Neuronal stem cell (in vitro differentiated cells): ENCODE measurements around the gene ABLIM1.
A peak's percentile ranks its signal among the peaks of the same experiment; 100 is the strongest.

Experiments used
- DNase-seq: peaks from one replicate; pipeline ENCODE4 v3.0.0-alpha.2; 2013; ENCODE audit warnings: low spot score
- H2AFZ ChIP-seq: one replicate; pipeline ENCODE4 v1.6.1; 2013; ENCODE audit warnings: mild to moderate bottlenecking, low read length, inconsistent platforms
- H2AK5ac ChIP-seq: 2 replicates; pipeline ENCODE4 v1.6.1; 2013; ENCODE audit warnings: low read depth, mild to moderate bottlenecking, inconsistent platforms, low read length, moderate library complexity, mixed read lengths
- H2BK120ac ChIP-seq: 2 replicates; pipeline ENCODE4 v1.6.1; 2013; ENCODE audit warnings: low read depth, mild to moderate bottlenecking, inconsistent platforms, low read length, moderate library complexity, mixed read lengths
- H2BK12ac ChIP-seq: one replicate; pipeline ENCODE4 v1.6.1; 2013; ENCODE audit warnings: low read length, inconsistent platforms
- H2BK15ac ChIP-seq: 2 replicates; pipeline ENCODE4 v1.6.1; 2013; ENCODE audit warnings: mild to moderate bottlenecking, low read length, inconsistent platforms, mixed read lengths
- H2BK5ac ChIP-seq: one replicate; pipeline ENCODE4 v1.6.1; 2013; ENCODE audit warnings: inconsistent platforms, mild to moderate bottlenecking, low read length, moderate library complexity
- H3K14ac ChIP-seq: one replicate; pipeline ENCODE4 v1.6.1; 2013; ENCODE audit warnings: low read length, inconsistent platforms
- H3K18ac ChIP-seq: 2 replicates; pipeline ENCODE4 v1.6.1; 2013; ENCODE audit warnings: low read length, inconsistent platforms
- H3K23ac ChIP-seq: 2 replicates; pipeline ENCODE4 v1.6.1; 2013; ENCODE audit warnings: low read depth, mild to moderate bottlenecking, mixed read lengths, low read length, inconsistent platforms; ENCODE audit not compliant: poor library complexity
- H3K27ac ChIP-seq: replicated peaks from 3 replicates; pipeline ENCODE4 v1.5.1; 2013; ENCODE audit warnings: low read length, inconsistent platforms
- H3K27me3 ChIP-seq, 3 experiments: 2 replicates each; pipeline ENCODE4 v1.6.1; 2013; ENCODE audit warnings: low read length in 3 of 3, mild to moderate bottlenecking in 2 of 3, inconsistent platforms in 1 of 3, low read depth in 1 of 3, mixed read lengths in 1 of 3, moderate library complexity in 1 of 3; ENCODE audit not compliant: control insufficient read depth in 3 of 3, insufficient read depth in 3 of 3
- H3K36me3 ChIP-seq, 2 donors: replicated peaks in 1 of 2; 2 replicates each; pipeline ENCODE4 v1.6.1; 2013; ENCODE audit warnings: low read length in 2 of 2; ENCODE audit not compliant: control insufficient read depth in 2 of 2, insufficient read depth in 2 of 2
- H3K4ac ChIP-seq: 2 replicates; pipeline ENCODE4 v1.6.1; 2013; ENCODE audit warnings: inconsistent platforms, mild to moderate bottlenecking, low read length, moderate library complexity
- H3K4me1 ChIP-seq, 2 donors: 1 replicate in 1 of 2; 2 replicates in 1 of 2; pipeline ENCODE4 v1.6.1; 2013; ENCODE audit warnings: low read length in 2 of 2, low read depth in 1 of 2; ENCODE audit not compliant: control insufficient read depth in 2 of 2, insufficient read depth in 1 of 2
- H3K4me2 ChIP-seq: one replicate; pipeline ENCODE4 v1.6.1; 2013; ENCODE audit warnings: mild to moderate bottlenecking, low read length, inconsistent platforms; ENCODE audit not compliant: insufficient read depth, poor library complexity, severe bottlenecking
- H3K4me3 ChIP-seq, 2 donors: 2 replicates each; pipeline ENCODE4 v1.5.1; 2013; ENCODE audit warnings: low read length in 2 of 2, mild to moderate bottlenecking in 2 of 2, inconsistent platforms in 1 of 2, moderate library complexity in 1 of 2
- H3K79me1 ChIP-seq: one replicate; pipeline ENCODE4 v1.6.1; 2013; ENCODE audit warnings: low read depth, mild to moderate bottlenecking, inconsistent platforms, low read length, moderate library complexity
- H3K9ac ChIP-seq: one replicate; pipeline ENCODE4 v1.6.1; 2013; ENCODE audit warnings: mild to moderate bottlenecking, low read depth, low read length, inconsistent platforms; ENCODE audit not compliant: poor library complexity
- H3K9me3 ChIP-seq, 2 donors: replicated peaks in 1 of 2; 2 replicates each; pipeline versions ENCODE3 to v1.6.1; 2013; ENCODE audit warnings: low read length in 2 of 2, mild to moderate bottlenecking in 2 of 2, inconsistent platforms in 1 of 2, low read depth in 1 of 2, mixed read lengths in 1 of 2, moderate library complexity in 1 of 2; ENCODE audit not compliant: control insufficient read depth in 2 of 2, insufficient read depth in 1 of 2
- H4K8ac ChIP-seq: one replicate; pipeline ENCODE4 v1.6.1; 2013; ENCODE audit warnings: low read depth, mild to moderate bottlenecking, inconsistent platforms, low read length, moderate library complexity
- H4K91ac ChIP-seq: one replicate; pipeline ENCODE4 v1.6.1; 2013; ENCODE audit warnings: low read length, low read depth, mild to moderate bottlenecking, inconsistent platforms; ENCODE audit not compliant: poor library complexity
- WGBS, 2 donors: extraction: QIAGEN DNeasy Blood & Tissue Kit; methylation state at CpG; one replicate each; pipeline ENCODE4 v1.1.7; 2013; ENCODE audit warnings: missing lambda C conversion rate in 2 of 2, mixed read lengths in 1 of 2; ENCODE audit not compliant: insufficient read length in 2 of 2, insufficient replicate concordance in 1 of 2; ENCODE audit errors: extremely low coverage in 2 of 2; 5-methylcytosine and 5-hydroxymethylcytosine counted together

ABLIM1 gene

GRCh38 chr10:114453576-114453975 is 204.5 kb downstream of the ABLIM1 start:
- Histone ChIP-seq H2BK15ac (no peak overlapping the region), H3K9ac (no peak overlapping the region), H4K91ac (no peak overlapping the region), H3K4me3 (no peak overlapping the region), H2BK5ac (no peak overlapping the region), H3K36me3 (peaks cover 0 to 95% of the 10 kb centered on the region in 2 donors), H3K18ac (no peak overlapping the region), H3K27me3 (no peaks in the 10 kb centered on the region), H3K27ac (no peak overlapping the region), H2BK12ac (no peak overlapping the region), H3K4me2 (no peak overlapping the region), H3K79me1 (no peaks in the 10 kb centered on the region), H2AK5ac (no peak overlapping the region), H2BK120ac (no peak overlapping the region), H3K4me1 (no peaks in the 10 kb centered on the region), H3K23ac (no peak overlapping the region), H4K8ac (no peak overlapping the region), H3K14ac (no peak overlapping the region), H2AFZ (no peak overlapping the region), H3K9me3 (no peaks in the 10 kb centered on the region), H3K4ac (no peak overlapping the region)
- WGBS, 2 donors, result no CpG with 5 or more reads among the region's 9 CpGs
- no peak for DNase-seq

GRCh38 chr10:114448897-114449296 is 209.2 kb downstream of the ABLIM1 start:
- Histone ChIP-seq H3K9me3 (no peaks in the 10 kb centered on the region), H3K4ac (no peak overlapping the region), H3K4me3 (no peak overlapping the region), H2BK15ac (no peak overlapping the region), H2BK120ac (no peak overlapping the region), H3K36me3 (peaks cover 0 to 96% of the 10 kb centered on the region in 2 donors), H2BK12ac (no peak overlapping the region), H3K18ac (no peak overlapping the region), H3K4me2 (no peak overlapping the region), H2AK5ac (no peak overlapping the region), H3K14ac (no peak overlapping the region), H3K27me3 (no peaks in the 10 kb centered on the region), H3K4me1 (no peaks in the 10 kb centered on the region), H4K91ac (no peak overlapping the region), H3K79me1 (no peaks in the 10 kb centered on the region), H2BK5ac (no peak overlapping the region), H2AFZ (no peak overlapping the region), H4K8ac (no peak overlapping the region), H3K23ac (no peak overlapping the region), H3K27ac (no peak overlapping the region), H3K9ac (no peak overlapping the region)
- DNase-seq, result no peak
- WGBS, 2 donors, result no CpG with 5 or more reads among the region's 2 CpGs

GRCh38 chr10:114445332-114445731 is 212.7 kb downstream of the ABLIM1 start:
- no peaks in the 10 kb centered on the region for H3K4me1 ChIP-seq
- H3K9me3 ChIP-seq, result no peaks in the 10 kb centered on the region
- no peaks in the 10 kb centered on the region for H3K27me3 ChIP-seq
- H3K4ac ChIP-seq, result no peak overlapping the region
- H2BK15ac ChIP-seq, result no peak overlapping the region
- H2AFZ ChIP-seq, result no peak overlapping the region
- H3K27ac ChIP-seq, result no peak overlapping the region
- H2BK5ac ChIP-seq, result no peak overlapping the region
- no peak overlapping the region for H3K4me3 ChIP-seq
- no peaks in the 10 kb centered on the region for H3K79me1 ChIP-seq
- no peak for DNase-seq
- no peak overlapping the region for H3K23ac ChIP-seq
- no peak overlapping the region for H2BK120ac ChIP-seq
- H3K9ac ChIP-seq, result no peak overlapping the region
- H2AK5ac ChIP-seq, result no peak overlapping the region
- WGBS, 2 donors, result no CpG with 5 or more reads among the region's 6 CpGs
- peaks cover 2 to 96% of the 10 kb centered on the region in 2 donors for H3K36me3 ChIP-seq
- H2BK12ac ChIP-seq, result no peak overlapping the region
- no peak overlapping the region for H3K18ac ChIP-seq
- H4K91ac ChIP-seq, result no peak overlapping the region
- H3K14ac ChIP-seq, result no peak overlapping the region
- H3K4me2 ChIP-seq, result no peak overlapping the region
- no peak overlapping the region for H4K8ac ChIP-seq

- Histone ChIP-seq H2AFZ (no peak overlapping the region), H3K4me2 (no peak overlapping the region), H3K4ac (no peak overlapping the region), H3K18ac (no peak overlapping the region), H2BK120ac (no peak overlapping the region), H3K79me1 (no peaks in the 10 kb centered on the region), H3K14ac (no peak overlapping the region), H2BK12ac (no peak overlapping the region), H2BK5ac (no peak overlapping the region), H3K36me3 (peaks cover 2 to 96% of the 10 kb centered on the region in 2 donors), H4K8ac (no peak overlapping the region), H3K4me3 (no peak overlapping the region), H3K9me3 (no peaks in the 10 kb centered on the region), H2AK5ac (no peak overlapping the region), H3K4me1 (no peaks in the 10 kb centered on the region), H3K9ac (peak overlapping the region; percentile 55), H3K27me3 (no peaks in the 10 kb centered on the region), H4K91ac (no peak overlapping the region), H3K23ac (no peak overlapping the region), H2BK15ac (no peak overlapping the region), H3K27ac (no peak overlapping the region)
- DNase-seq, result no peak
These were observed 213.3 kb downstream of the ABLIM1 start for GRCh38 chr10:114444819-114445218.
